GM10266 (cell line): ENCODE data around the gene NMUR1.
"Not testable (repeated sequence)": the region's sequence is repeated elsewhere in the genome, so short reads cannot be mapped to it uniquely, and the experiment has no call there.

Experiments
- DNase-seq: peaks from one replicate; pipeline ENCODE4 v3.0.0; 2012; ENCODE audit errors: extremely low spot score
- TF ChIP-seq, protein P1 (sequence below): IDR thresholded peaks from 2 replicates; pipeline ENCODE4 v1.5.1; 2012; ENCODE audit warnings: mild to moderate bottlenecking, low read depth; ENCODE audit not compliant: control insufficient read depth, insufficient read depth; ENCODE audit errors: missing control alignments

Gene NMUR1

DNA sequence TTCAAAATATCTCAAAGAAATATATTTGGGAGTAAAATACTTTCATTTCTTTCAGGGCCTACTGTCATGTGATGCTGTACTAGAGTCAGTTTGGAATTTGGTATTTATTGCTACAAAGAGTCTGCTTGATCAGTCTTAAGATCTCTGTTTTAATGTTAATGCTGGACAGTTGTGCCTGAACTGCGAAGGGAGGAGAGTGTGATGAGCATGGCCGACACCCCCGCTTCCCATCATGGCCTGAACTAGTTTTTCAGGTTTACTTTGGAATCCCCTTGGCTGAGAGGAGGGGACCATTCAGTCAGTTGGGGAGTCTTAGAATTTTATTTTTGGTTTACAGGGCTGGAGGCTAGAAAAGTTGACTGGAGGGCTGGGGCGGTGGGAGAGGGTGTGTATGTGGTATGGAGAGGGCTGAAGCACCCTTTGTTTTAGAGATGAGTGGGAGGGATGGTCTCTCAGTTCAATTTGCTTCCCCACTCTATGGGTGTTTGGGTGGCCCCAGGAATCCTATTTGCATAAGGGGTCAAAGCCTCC is 41.5 kb upstream of the NMUR1 start:
- TF ChIP-seq, protein P1, sequence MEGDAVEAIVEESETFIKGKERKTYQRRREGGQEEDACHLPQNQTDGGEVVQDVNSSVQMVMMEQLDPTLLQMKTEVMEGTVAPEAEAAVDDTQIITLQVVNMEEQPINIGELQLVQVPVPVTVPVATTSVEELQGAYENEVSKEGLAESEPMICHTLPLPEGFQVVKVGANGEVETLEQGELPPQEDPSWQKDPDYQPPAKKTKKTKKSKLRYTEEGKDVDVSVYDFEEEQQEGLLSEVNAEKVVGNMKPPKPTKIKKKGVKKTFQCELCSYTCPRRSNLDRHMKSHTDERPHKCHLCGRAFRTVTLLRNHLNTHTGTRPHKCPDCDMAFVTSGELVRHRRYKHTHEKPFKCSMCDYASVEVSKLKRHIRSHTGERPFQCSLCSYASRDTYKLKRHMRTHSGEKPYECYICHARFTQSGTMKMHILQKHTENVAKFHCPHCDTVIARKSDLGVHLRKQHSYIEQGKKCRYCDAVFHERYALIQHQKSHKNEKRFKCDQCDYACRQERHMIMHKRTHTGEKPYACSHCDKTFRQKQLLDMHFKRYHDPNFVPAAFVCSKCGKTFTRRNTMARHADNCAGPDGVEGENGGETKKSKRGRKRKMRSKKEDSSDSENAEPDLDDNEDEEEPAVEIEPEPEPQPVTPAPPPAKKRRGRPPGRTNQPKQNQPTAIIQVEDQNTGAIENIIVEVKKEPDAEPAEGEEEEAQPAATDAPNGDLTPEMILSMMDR = no peak
- no peak for DNase-seq

DNA sequence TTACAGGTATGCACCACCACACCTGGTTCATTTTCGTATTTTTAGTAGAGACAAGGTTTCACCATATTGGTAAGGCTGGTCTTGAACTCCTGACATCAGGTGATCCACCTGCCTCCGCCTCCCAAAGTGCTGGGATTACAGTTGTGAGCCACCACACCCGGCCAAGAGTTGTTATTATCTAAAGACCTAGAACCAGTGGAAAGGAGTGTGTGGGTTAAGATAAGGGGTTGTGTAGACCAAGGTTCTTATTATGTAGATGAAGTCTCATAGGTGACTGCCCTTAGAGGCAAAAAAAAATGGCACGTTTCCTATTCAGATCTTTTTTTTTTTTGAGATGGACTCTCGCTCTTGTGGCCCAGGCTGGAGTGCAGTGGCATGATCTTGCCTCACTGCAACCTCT is 40.7 kb upstream of the NMUR1 start:
- not testable (repeated sequence) for DNase-seq

DNA sequence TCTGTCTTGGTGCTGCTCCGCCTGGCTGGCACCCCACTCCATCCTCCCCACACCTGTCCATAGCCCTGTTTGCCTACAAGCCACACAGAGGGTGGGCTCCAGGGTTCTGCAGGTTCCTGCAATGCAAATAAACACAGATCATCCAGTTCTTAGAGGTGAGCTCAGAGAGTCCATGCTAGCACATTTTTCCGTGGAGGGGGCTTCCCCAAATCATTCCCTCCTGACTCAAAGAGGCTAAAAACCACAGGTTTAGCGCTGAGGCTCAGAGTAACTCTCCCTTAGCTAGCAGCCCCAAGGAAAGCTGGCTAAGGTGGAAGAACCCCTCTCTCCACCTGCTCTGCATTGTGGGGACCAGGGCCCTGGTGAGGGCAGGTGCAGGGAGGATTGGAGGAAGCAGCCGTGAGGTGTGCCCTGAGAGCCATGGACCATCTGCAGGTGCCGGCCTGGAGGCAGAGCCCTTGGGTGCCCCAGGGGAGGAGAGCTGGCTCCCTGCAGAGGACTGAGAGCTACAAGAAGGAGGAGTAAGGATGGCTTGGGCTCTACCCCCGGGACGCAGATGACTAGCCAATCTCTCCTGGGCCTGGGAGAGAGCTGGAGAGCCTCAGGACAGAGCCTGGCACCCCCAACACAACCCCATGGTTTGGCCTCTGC is 38.7 kb upstream of the NMUR1 start:
- TF ChIP-seq, protein P1 = no peak
- no peak for DNase-seq

DNA sequence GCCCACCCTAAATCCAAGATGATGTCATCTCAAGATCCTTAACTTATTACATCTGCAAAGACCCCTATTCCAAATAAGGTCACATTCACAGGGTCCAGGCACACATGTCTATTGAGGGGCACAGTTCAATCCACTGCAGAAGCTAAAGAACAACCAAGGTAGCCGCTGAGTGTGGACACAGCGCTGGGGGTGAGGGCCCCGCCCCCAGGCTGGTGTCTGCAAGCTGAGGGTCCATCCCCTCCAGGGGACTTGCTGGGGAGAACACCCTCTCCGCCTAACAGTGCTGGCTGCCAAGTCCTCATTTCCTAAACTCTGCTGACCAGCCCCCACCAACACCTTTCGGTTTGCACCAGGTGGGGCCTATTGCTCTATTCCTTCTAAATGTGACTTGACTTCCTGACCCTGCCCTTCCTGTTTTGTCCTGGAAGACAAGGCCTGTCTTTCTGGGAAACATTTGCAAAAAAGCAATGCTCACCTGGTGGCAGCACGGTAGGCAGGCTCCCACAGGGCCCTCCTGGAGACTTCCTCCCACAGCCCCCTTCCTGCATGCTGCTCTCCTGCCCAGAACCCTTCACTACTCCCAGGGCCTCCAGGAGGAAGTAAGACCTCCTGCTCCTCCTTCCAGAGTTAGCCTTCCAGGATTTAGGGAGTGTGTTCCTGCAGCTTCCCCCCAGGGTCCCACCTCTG is 38.0 kb upstream of the NMUR1 start:
- TF ChIP-seq, protein P1 = no peak
- no peak for DNase-seq

DNA sequence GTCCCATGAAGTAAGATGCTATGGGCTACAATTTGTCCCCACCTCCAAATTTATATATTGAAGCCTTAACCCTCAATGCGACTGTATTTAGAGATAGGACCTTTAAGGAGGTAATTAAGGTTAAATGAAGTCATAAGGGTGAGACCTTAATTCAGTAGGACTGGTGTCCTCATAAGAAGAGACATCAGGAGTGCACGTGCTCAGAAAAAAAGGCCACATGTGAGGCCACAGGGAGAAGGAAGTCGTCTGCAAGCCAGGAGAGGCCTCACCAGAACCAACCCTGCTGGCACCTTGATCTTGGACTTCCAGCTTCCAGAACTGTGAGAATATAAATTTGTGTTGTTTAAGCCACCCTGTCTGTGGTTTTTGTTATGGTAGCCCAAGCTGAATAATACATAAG is 36.9 kb upstream of the NMUR1 start:
- no peak for DNase-seq
- TF ChIP-seq, protein P1 = no peak

DNA sequence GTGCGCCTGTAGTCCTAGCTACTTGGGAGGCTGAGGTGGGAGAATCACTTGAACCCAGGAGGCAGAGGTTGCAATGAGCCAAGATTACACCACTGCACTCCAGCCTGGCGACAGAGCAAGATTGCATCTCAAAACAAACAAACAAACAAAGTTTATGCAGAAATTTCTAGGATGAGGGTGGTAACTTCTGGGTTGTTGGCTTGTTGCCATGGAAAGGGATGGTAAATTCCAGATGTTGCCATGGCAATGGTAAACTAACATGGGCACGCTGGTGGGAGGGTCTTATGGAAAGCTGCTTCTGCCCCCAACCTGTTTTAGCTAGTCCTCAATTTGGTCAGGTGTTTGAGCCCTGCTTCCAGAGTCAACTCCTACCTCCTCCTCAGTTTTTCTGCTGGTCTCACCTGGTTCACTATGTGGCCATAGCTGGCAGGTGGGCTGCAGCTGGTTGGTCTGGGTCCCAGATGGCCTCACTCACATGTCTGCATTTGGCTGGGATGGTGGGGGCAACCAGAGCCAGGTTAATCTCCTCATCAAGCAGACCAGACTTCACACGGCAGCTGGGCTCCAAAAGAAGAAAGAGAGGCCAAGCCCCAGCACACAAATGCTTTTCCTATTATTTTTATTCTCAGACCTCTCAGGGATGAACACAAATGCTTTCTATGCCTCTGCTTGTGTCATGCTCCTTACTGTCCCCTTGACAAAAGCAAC is 35.8 kb upstream of the NMUR1 start:
- TF ChIP-seq, protein P1 = no peak
- DNase-seq = no peak

DNA sequence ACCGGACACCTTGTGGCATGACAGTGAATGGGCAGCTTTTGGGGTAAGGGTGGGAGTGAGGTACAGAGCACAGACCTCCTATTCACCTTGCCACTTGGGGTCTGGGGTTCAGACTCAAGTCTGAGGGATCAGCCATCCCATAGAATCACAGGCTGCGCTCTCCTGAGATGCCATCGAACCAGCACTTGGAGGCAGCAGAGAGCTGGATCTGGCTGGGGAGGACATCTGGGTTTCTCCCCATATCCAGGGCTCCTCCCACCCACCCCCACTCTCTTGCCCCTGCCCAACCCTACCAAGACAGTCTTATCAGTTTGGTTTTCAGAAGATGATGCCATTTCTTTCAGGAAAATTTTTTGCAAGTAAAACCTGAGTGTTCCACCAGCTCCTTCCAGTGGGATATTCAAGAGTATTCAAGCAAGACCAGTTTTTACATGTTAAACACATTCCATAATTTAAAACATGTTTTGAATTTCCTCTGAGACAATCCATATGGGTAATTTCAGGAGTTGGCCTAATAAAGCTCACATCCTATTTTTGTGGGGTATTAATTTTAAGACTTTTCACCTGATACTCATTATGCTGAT is 33.2 kb upstream of the NMUR1 start:
- peak; percentile 69 for DNase-seq
- TF ChIP-seq, protein P1 = peak; percentile 85
